IMR-90 (cell line): ENCODE results near the gene SNTA1. TPM values are rescaled to one million over a fixed set of nuclear protein-coding genes. Genes with fewer than 3 reads are reported as not detected.

Source experiments
- ATAC-seq: fragments of 200-7000 bp; cut with Tn5 transposase; 2 replicates; pipeline ENCODE4 v1.9.1; 2020; ENCODE audit warnings: low read depth, mild to moderate bottlenecking, moderate library complexity
- BruUV-seq: library from RNA; stranded (reverse); fragments of 400-500 nt; replicated peaks from 2 replicates; lab custom pipeline; 2021; lab: Mats Ljungman, UMichigan
- CTCF ChIA-PET: fragments of 300-600 bp; formaldehyde crosslinking; extraction: SDS; loops from one replicate; lab custom pipeline; 2021; ENCODE audit warnings: antibody characterized with exemption; lab: Yijun Ruan, JAX
- POLR2A ChIA-PET: fragments of 300-600 bp; sonication (Branson Sonifier 250); formaldehyde crosslinking; loops from one replicate; lab custom pipeline; 2022; ENCODE audit warnings: antibody characterized with exemption; ENCODE audit not compliant: unreplicated experiment; lab: Charles Lee
- DNase-seq: peaks from one replicate; pipeline ENCODE4 v3.0.0; 2013
- H2AFZ ChIP-seq: replicated peaks from 2 replicates; pipeline ENCODE3; 2013; ENCODE audit warnings: low read length, mild to moderate bottlenecking; ENCODE audit not compliant: poor library complexity
- H2AK5ac ChIP-seq: 2 replicates; pipeline ENCODE4 v1.6.1; 2013; ENCODE audit warnings: low read depth, low read length, inconsistent platforms
- H2AK9ac ChIP-seq: replicated peaks from 2 replicates; pipeline ENCODE3; 2013; ENCODE audit warnings: mild to moderate bottlenecking, low read depth, low read length, moderate library complexity; ENCODE audit not compliant: poor library complexity
- H2BK120ac ChIP-seq: 2 replicates; pipeline ENCODE4 v1.6.1; 2013; ENCODE audit warnings: low read depth, low read length, inconsistent platforms
- H2BK15ac ChIP-seq: 3 replicates; pipeline ENCODE4 v1.6.1; 2013; ENCODE audit warnings: low read depth, low read length, inconsistent platforms
- H2BK20ac ChIP-seq: 2 replicates; pipeline ENCODE4 v1.6.1; 2013; ENCODE audit warnings: low read depth, mild to moderate bottlenecking, inconsistent platforms, low read length, moderate library complexity
- H2BK5ac ChIP-seq: 2 replicates; pipeline ENCODE4 v1.6.1; 2013; ENCODE audit warnings: mild to moderate bottlenecking, low read depth, low read length, inconsistent platforms; ENCODE audit not compliant: poor library complexity, severe bottlenecking
- H3K14ac ChIP-seq: replicated peaks from 2 replicates; pipeline ENCODE4 v1.6.1; 2013; ENCODE audit warnings: low read depth, low read length, inconsistent platforms
- H3K18ac ChIP-seq: 2 replicates; pipeline ENCODE4 v1.6.1; 2013; ENCODE audit warnings: low read depth, low read length, control low read depth
- H3K23ac ChIP-seq: 2 replicates; pipeline ENCODE4 v1.6.1; 2013; ENCODE audit warnings: low read depth, low read length, inconsistent platforms
- H3K27ac ChIP-seq: 2 replicates; pipeline ENCODE4 v1.5.1; 2013; ENCODE audit warnings: mild to moderate bottlenecking, control low read depth, low read length; ENCODE audit not compliant: insufficient read depth
- H3K27me3 ChIP-seq: 2 replicates; pipeline ENCODE4 v1.6.1; 2013; ENCODE audit warnings: low read length; ENCODE audit not compliant: control insufficient read depth, insufficient read depth
- H3K36me3 ChIP-seq: 2 replicates; pipeline ENCODE4 v1.6.1; 2013; ENCODE audit warnings: low read length, mixed read lengths; ENCODE audit not compliant: control insufficient read depth, insufficient read depth
- H3K4ac ChIP-seq: 2 replicates; pipeline ENCODE4 v1.6.1; 2013; ENCODE audit warnings: low read depth, low read length, inconsistent platforms
- H3K4me1 ChIP-seq: 2 replicates; pipeline ENCODE4 v1.6.1; 2013; ENCODE audit warnings: low read length, mixed read lengths; ENCODE audit not compliant: control insufficient read depth, insufficient read depth
- H3K4me2 ChIP-seq: 2 replicates; pipeline ENCODE4 v1.6.1; 2013; ENCODE audit warnings: low read depth, mild to moderate bottlenecking, control low read depth, low read length, moderate library complexity
- H3K4me3 ChIP-seq: 2 replicates; pipeline ENCODE4 v1.5.1; 2013; ENCODE audit warnings: low read depth, mild to moderate bottlenecking, control low read depth, low read length, moderate library complexity; ENCODE audit not compliant: insufficient read depth
- H3K56ac ChIP-seq: 2 replicates; pipeline ENCODE4 v1.6.1; 2013; ENCODE audit warnings: low read length, inconsistent platforms; ENCODE audit not compliant: insufficient read depth; ENCODE audit errors: extremely low read depth
- H3K79me1 ChIP-seq, 2 experiments: 2 replicates each; pipeline ENCODE4 v1.6.1; 2013; ENCODE audit warnings: low read length in 2 of 2, inconsistent platforms in 1 of 2, low read depth in 1 of 2
- H3K9ac ChIP-seq: 2 replicates; pipeline ENCODE4 v1.6.1; 2013; ENCODE audit warnings: low read depth, low read length, control low read depth
- H3K9me1 ChIP-seq: 2 replicates; pipeline ENCODE4 v1.6.1; 2013; ENCODE audit warnings: low read length, inconsistent platforms; ENCODE audit not compliant: insufficient read depth
- H3K9me3 ChIP-seq: 2 replicates; pipeline ENCODE4 v1.6.1; 2013; ENCODE audit warnings: low read length; ENCODE audit not compliant: control insufficient read depth, insufficient read depth
- H4K20me1 ChIP-seq: 2 replicates; pipeline ENCODE4 v1.6.1; 2013; ENCODE audit warnings: low read length, inconsistent platforms; ENCODE audit not compliant: insufficient read depth
- H4K5ac ChIP-seq: 2 replicates; pipeline ENCODE4 v1.6.1; 2013; ENCODE audit warnings: mild to moderate bottlenecking, low read depth, low read length, control low read depth
- H4K8ac ChIP-seq, 2 experiments: 2 replicates each; pipeline ENCODE4 v1.6.1; 2013; ENCODE audit warnings: low read depth in 2 of 2, low read length in 2 of 2, control low read depth in 1 of 2, inconsistent platforms in 1 of 2
- H4K91ac ChIP-seq: 2 replicates; pipeline ENCODE4 v1.6.1; 2013; ENCODE audit warnings: low read depth, low read length, inconsistent platforms; ENCODE audit not compliant: insufficient read depth
- BHLHE40 ChIP-seq: fragments of 150-350 bp; IDR thresholded peaks from 2 replicates; pipeline ENCODE4 v1.6.1; 2016; ENCODE audit warnings: mild to moderate bottlenecking, low read depth, low read length
- CEBPB ChIP-seq: IDR thresholded peaks from 2 replicates; pipeline ENCODE4 v1.6.1; 2012; ENCODE audit warnings: low read depth, low read length, improper control_type of control experiment
- CHD1 ChIP-seq: IDR thresholded peaks from 2 replicates; pipeline ENCODE4 v1.6.1; 2012; ENCODE audit warnings: low read depth, low read length, improper control_type of control experiment
- CTCF ChIP-seq: conservative IDR thresholded peaks from 2 replicates; pipeline ENCODE4 v1.5.1; 2012; ENCODE audit warnings: mild to moderate bottlenecking, low read depth, low read length, improper control_type of control experiment
- ELK1 ChIP-seq: fragments of 150-350 bp; IDR thresholded peaks from 2 replicates; pipeline ENCODE4 v1.6.1; 2016; ENCODE audit warnings: low read depth, mild to moderate bottlenecking, low read length, moderate library complexity, borderline replicate concordance
- FOS ChIP-seq: fragments of 150-350 bp; IDR thresholded peaks from 2 replicates; pipeline ENCODE4 v1.6.1; 2016; ENCODE audit warnings: low read depth, low read length
- MAFK ChIP-seq: IDR thresholded peaks from 2 replicates; pipeline ENCODE4 v1.6.1; 2012; ENCODE audit warnings: low read depth, low read length, improper control_type of control experiment
- MAZ ChIP-seq: IDR thresholded peaks from 2 replicates; pipeline ENCODE4 v1.6.1; 2012; ENCODE audit warnings: low read depth, mild to moderate bottlenecking, low read length, improper control_type of control experiment, moderate library complexity, borderline replicate concordance
- MXI1 ChIP-seq: IDR thresholded peaks from 2 replicates; pipeline ENCODE4 v1.6.1; 2012; ENCODE audit warnings: low read depth, mild to moderate bottlenecking, low read length, moderate library complexity, borderline replicate concordance
- NFE2L2 ChIP-seq: fragments of 150-350 bp; IDR thresholded peaks from 2 replicates; pipeline ENCODE4 v1.6.1; 2016; ENCODE audit warnings: low read depth, mild to moderate bottlenecking, low read length
- RAD21 ChIP-seq: IDR thresholded peaks from 2 replicates; pipeline ENCODE4 v1.6.1; 2012; ENCODE audit warnings: low read length, improper control_type of control experiment
- RCOR1 ChIP-seq: IDR thresholded peaks from 2 replicates; pipeline ENCODE4 v1.6.1; 2012; ENCODE audit warnings: mild to moderate bottlenecking, low read length, improper control_type of control experiment; ENCODE audit not compliant: insufficient replicate concordance
- RFX5 ChIP-seq: IDR thresholded peaks from 2 replicates; pipeline ENCODE4 v1.8.0; 2012; ENCODE audit warnings: low read depth, mild to moderate bottlenecking, low read length, moderate library complexity
- SMC3 ChIP-seq: fragments of 150-350 bp; IDR thresholded peaks from 2 replicates; pipeline ENCODE4 v1.6.1; 2016; ENCODE audit warnings: low read depth, mild to moderate bottlenecking, antibody characterized with exemption, low read length, moderate library complexity
- USF2 ChIP-seq: fragments of 150-350 bp; IDR thresholded peaks from 2 replicates; pipeline ENCODE4 v1.6.1; 2017; ENCODE audit warnings: mild to moderate bottlenecking, antibody characterized with exemption, low read length, low read depth
- WGBS, 2 experiments: methylation state at CpG; one replicate each; pipeline versions ENCODE4 v1.1.5 to v1.1.7; 2013; ENCODE audit warnings: missing lambda C conversion rate in 2 of 2; ENCODE audit not compliant: insufficient read length in 1 of 2; ENCODE audit errors: extremely low coverage in 2 of 2; 5-methylcytosine and 5-hydroxymethylcytosine counted together
- dilution Hi-C: fragments of 300-500 bp; cut with HindIII; formaldehyde crosslinking; loops from one replicate; pipeline ENCODE4 v1.14.3; 2018; ENCODE audit warnings: low sequenced_read_pairs; ENCODE audit not compliant: unreplicated experiment
- in situ Hi-C: fragments of 300-500 bp; cut with MboI; formaldehyde crosslinking; loops from 3 replicates; pipeline ENCODE4 v1.14.3; 2019; ENCODE audit warnings: low sequenced_read_pairs, inconsistent platforms, mixed read lengths
- intact Hi-C: fragments of 100-400 bp; cut with micrococcal nuclease; formaldehyde crosslinking; loops from 2 replicates; pipeline ENCODE4 v1.10.0; 2022
- polyA plus RNA-seq, 3 experiments: library from polyadenylated mRNA; depleted of rRNA; stranded (reverse); fragments of >200 nt; gene quantifications; 2 replicates each; pipeline ENCODE4 v1.2.3, GENCODE V29; 2012; ENCODE audit warnings: low replicate concordance in 1 of 3
- total RNA-seq: library from RNA; depleted of rRNA; stranded (reverse); fragments of >200 nt; gene quantifications from 2 replicates; pipeline ENCODE4 v1.2.3, GENCODE V29; 2012

The SNTA1 gene
- total and polyA plus RNA-seq, 2 of the 4 experiments (the other 2 are of a cell fraction) = 10.6 to 15.4 TPM

GRCh38 chr20:33391722-33392415, 51.7 kb downstream of the SNTA1 start:
- H3K36me3 ChIP-seq = peaks cover 18% of the 10 kb centered on the region
- dilution Hi-C loops = no loop called here
- TF ChIP-seq RFX5 (no peak), MAZ (no peak), FOS (no peak), USF2 (no peak), SMC3 (no peak), CEBPB (no peak), MXI1 (no peak), BHLHE40 (no peak), CTCF (no peak), RAD21 (no peak), CHD1 (no peak), NFE2L2 (no peak), RCOR1 (no peak), ELK1 (no peak), MAFK (no peak)
- peaks cover 10 to 32% of the 10 kb centered on the region in 2 experiments; a peak in 3 of 4 replicates for H3K79me1 ChIP-seq
- no peak overlapping the region for H2BK15ac ChIP-seq
- no peaks in the 10 kb centered on the region for H3K4me1 ChIP-seq
- H2BK20ac ChIP-seq = no peak overlapping the region
- no peaks in the 10 kb centered on the region for H4K20me1 ChIP-seq
- H3K14ac ChIP-seq = no peak overlapping the region
- BruUV-seq = no TSS peak
- H3K4ac ChIP-seq = no peak overlapping the region
- no peaks in the 10 kb centered on the region for H3K9me3 ChIP-seq
- H2AK5ac ChIP-seq = no peak overlapping the region
- H4K8ac ChIP-seq = no peak overlapping the region
- H3K27ac ChIP-seq = no peak overlapping the region
- ChIA-PET POLR2A (interaction anchor here (0.9 kb wide), 1 partner anchor 10 kb away, joined by 7 read pairs; the partner anchor contains the start of gene CDK5RAP1), CTCF (no interaction called here)
- no peak overlapping the region for H4K5ac ChIP-seq
- no peak overlapping the region for H3K4me3 ChIP-seq
- H4K91ac ChIP-seq = no peak overlapping the region
- no peak overlapping the region for H3K4me2 ChIP-seq
- H3K9ac ChIP-seq = no peak overlapping the region
- in situ Hi-C loops = no loop called here
- no peak overlapping the region for H2AK9ac ChIP-seq
- no peak overlapping the region for H3K23ac ChIP-seq
- no CpG with 5 or more reads among the region's 9 CpGs for WGBS, 2 experiments
- intact Hi-C loops = no loop called here
- H2AFZ ChIP-seq = no peak overlapping the region
- H2BK5ac ChIP-seq = no peak overlapping the region
- no peaks in the 10 kb centered on the region for H3K9me1 ChIP-seq
- H3K56ac ChIP-seq = no peak overlapping the region
- no peak overlapping the region for H3K18ac ChIP-seq
- no peaks in the 10 kb centered on the region for H3K27me3 ChIP-seq
- no peak overlapping the region for H2BK120ac ChIP-seq
- DNase-seq (peak; percentile 55), ATAC-seq (peak; percentile 90)
